GM13977 (cell line): ENCODE data around the gene KRT37.

Experiments
- DNase-seq: peaks from one replicate; pipeline ENCODE4 v3.0.0; 2012; ENCODE audit warnings: low spot score
- CTCF ChIP-seq: IDR thresholded peaks from 2 replicates; pipeline ENCODE4 v1.5.1; 2012; ENCODE audit warnings: mild to moderate bottlenecking, control low read depth; ENCODE audit not compliant: insufficient read depth; ENCODE audit errors: extremely low read depth, missing control alignments
- in situ Hi-C: fragments of 300-500 bp; cut with MboI; formaldehyde crosslinking; loops from one replicate; pipeline ENCODE4 v1.12.0; 2022; ENCODE audit warnings: low sequenced_read_pairs, low pct_unique_long_range_greater_than_20kb, mixed read lengths, inconsistent platforms; ENCODE audit not compliant: unreplicated experiment

The KRT37 gene

GRCh38 chr17:41451154-41451728 lies 26.9 kb upstream of the KRT37 start:
- no peak for DNase-seq
- no peak for TF ChIP-seq CTCF
- in situ Hi-C loops: no loop called here

GRCh38 chr17:41449008-41449407 lies 24.6 kb upstream of the KRT37 start:
- TF ChIP-seq CTCF: no peak
- no peak for DNase-seq
- in situ Hi-C loops: no loop called here

GRCh38 chr17:41448506-41448905 lies 24.1 kb upstream of the KRT37 start:
- in situ Hi-C loops: no loop called here
- no peak for DNase-seq
- TF ChIP-seq CTCF: no peak

GRCh38 chr17:41446806-41447205 lies 22.4 kb upstream of the KRT37 start:
- in situ Hi-C loops: no loop called here
- DNase-seq: no peak
- no peak for TF ChIP-seq CTCF

GRCh38 chr17:41444640-41445039 lies 20.3 kb upstream of the KRT37 start:
- in situ Hi-C loops: no loop called here
- no peak for TF ChIP-seq CTCF
- no peak for DNase-seq

GRCh38 chr17:41444186-41444585 lies 19.8 kb upstream of the KRT37 start:
- no peak for TF ChIP-seq CTCF
- DNase-seq: no peak
- in situ Hi-C loops: no loop called here

GRCh38 chr17:41442739-41443138 lies 18.4 kb upstream of the KRT37 start:
- in situ Hi-C loops: no loop called here
- no peak for DNase-seq
- no peak for TF ChIP-seq CTCF
